GM10248 (cell line): ENCODE measurements around the gene KCND3.

Experiments
- CTCF ChIA-PET: fragments of 300-600 bp; sonication (Branson Sonifier 250); formaldehyde crosslinking; extraction: SDS; loops from one replicate; lab custom pipeline; 2021; ENCODE audit warnings: antibody characterized with exemption; lab: Yijun Ruan, JAX
- POLR2A ChIA-PET: fragments of 350-650 bp; sonication (Branson Sonifier 250); formaldehyde crosslinking; extraction: SDS; loops from one replicate; lab custom pipeline; 2020; ENCODE audit warnings: antibody characterized with exemption; lab: Yijun Ruan, JAX
- DNase-seq: peaks from one replicate; pipeline ENCODE4 v3.0.0; 2012; ENCODE audit errors: extremely low spot score
- CTCF ChIP-seq: IDR thresholded peaks from 2 replicates; pipeline ENCODE4 v1.5.1; 2012; ENCODE audit warnings: mild to moderate bottlenecking, low read depth; ENCODE audit errors: extremely low read depth, missing control alignments, control extremely low read depth

KCND3 gene

GRCh38 chr1:111989531-111990025 lies at the start of gene KCND3:
Gene KCND3, minus strand, starts transcription at chr1:111989668.
- peak; percentile 20 for DNase-seq
- ChIA-PET CTCF (no interaction called here), POLR2A (no interaction called here)
- no peak for TF ChIP-seq CTCF

DNA sequence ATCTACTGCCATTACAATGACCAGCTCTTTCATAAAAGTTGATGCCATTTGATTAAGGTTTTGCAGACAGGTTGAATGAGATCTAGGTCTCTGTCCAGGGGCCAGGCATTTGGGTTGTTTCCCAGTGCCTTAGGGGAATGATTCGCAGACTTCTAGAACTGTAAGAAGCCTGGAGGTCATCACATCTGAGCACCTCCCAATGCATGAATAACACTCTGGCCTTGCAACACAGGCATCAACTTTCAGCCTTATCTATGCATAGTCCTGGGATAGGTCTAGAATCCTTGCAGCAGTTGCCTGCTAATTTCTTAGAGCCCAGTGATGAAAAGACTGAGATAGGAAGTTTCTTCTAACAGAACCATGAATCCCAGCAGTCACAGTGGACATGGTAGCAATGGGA lies 44.8 kb upstream of the KCND3 start:
- ChIA-PET CTCF (no interaction called here), POLR2A (no interaction called here)
- no peak for TF ChIP-seq CTCF
- no peak for DNase-seq

GRCh38 chr1:112033439-112034120 lies 44.1 kb upstream of the KCND3 start:
- no peak for DNase-seq
- TF ChIP-seq CTCF: no peak
- ChIA-PET POLR2A (no interaction called here), CTCF (no interaction called here)

DNA sequence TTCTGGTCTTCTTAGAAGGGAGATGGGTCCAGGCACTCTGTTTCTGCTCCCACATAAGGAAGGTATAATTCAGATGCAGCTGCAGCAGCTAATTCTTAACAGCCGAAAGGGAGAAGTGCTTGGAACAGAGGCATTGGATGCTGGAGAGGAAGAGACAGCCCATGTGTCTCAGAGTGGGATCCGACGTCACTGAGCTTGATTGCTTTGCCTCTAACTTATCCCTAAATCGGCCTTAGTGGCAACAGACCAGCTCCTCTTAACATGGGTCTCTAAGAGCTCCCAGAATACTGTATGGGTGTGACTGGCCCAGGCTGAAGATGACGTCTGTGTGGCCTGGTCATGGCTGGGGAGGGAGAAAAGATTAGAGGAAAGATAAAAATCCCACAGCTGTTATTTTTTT lies 40.7 kb upstream of the KCND3 start:
- no peak for TF ChIP-seq CTCF
- no peak for DNase-seq
- ChIA-PET POLR2A (no interaction called here), CTCF (interaction anchor here (1.1 kb wide), 1 partner anchor 33 kb away, joined by 3 read pairs; no protein-coding TSS in a partner anchor)

DNA sequence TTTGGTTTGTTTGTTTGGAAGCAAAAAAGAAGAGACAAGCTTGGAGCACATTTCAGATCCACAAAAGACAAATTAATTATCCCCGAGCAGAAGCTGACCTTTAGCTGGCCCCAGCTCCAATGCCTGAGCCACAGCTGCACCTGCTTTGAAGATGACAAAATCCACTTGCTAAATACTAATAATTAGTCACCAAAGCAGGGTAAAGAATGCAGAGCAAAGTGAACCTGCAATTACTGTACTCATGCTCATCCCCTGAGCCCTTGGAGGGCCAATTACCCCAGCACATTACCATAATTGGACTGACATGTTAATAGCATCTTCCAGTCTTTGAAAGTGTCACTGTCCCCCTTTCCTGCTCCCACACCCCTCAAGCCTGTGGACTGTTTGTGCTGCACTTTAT lies 38.2 kb upstream of the KCND3 start:
- ChIA-PET POLR2A (no interaction called here), CTCF (interaction anchor here (1.2 kb wide), 1 partner anchor 10 kb away, joined by 4 read pairs; no protein-coding TSS in a partner anchor)
- no peak for TF ChIP-seq CTCF
- DNase-seq: no peak

GRCh38 chr1:112026501-112026900 lies 37.0 kb upstream of the KCND3 start:
- CTCF ChIA-PET: interaction anchor here (1.2 kb wide), 1 partner anchor 9 kb away, joined by 4 read pairs; no protein-coding TSS in a partner anchor

More at GRCh38 chr1:112026501-112026900, 37.0 kb upstream of the KCND3 start:
- no peak for TF ChIP-seq CTCF
- POLR2A ChIA-PET: no interaction called here
- DNase-seq: no peak
